Activated T-cell treated with anti-CD3 and anti-CD28 coated beads, Interleukin-2, amount 50 U/mL, for 72 hours (primary cell): ENCODE results near the gene FHIP1B. TPM values are rescaled to one million over a fixed set of nuclear protein-coding genes. Genes with fewer than 3 reads are reported as not detected.

ENCODE experiments used
- ATAC-seq, 2 donors: fragments of 150-1000 bp; cut with Tn5 transposase; replicated peaks in 1 of 2; 2 replicates each; pipeline ENCODE4 v1.10.0; 2021; ENCODE audit warnings: moderate library complexity in 2 of 2, mild to moderate bottlenecking in 1 of 2
- DNase-seq, 2 donors: peaks; one replicate each; pipeline ENCODE4 v3.0.0; 2021 to 2022; ENCODE audit warnings: mixed read lengths in 1 of 2
- H3K27ac Mint-ChIP-seq: one replicate; pipeline ENCODE4 v1.8.0; 2022; ENCODE audit warnings: mild to moderate bottlenecking, moderate library complexity, mixed read lengths
- H3K27me3 Mint-ChIP-seq: one replicate; pipeline ENCODE4 v1.8.0; 2022; ENCODE audit warnings: low read depth, mixed read lengths
- H3K36me3 Mint-ChIP-seq, 2 donors: one replicate each; pipeline ENCODE4 v1.8.0; 2022; ENCODE audit warnings: mixed read lengths in 2 of 2, mild to moderate bottlenecking in 1 of 2; ENCODE audit not compliant: insufficient read depth in 2 of 2
- H3K4me1 Mint-ChIP-seq: one replicate; pipeline ENCODE4 v1.8.0; 2022; ENCODE audit warnings: low read depth, mixed read lengths
- H3K4me3 Mint-ChIP-seq, 2 donors: one replicate each; pipeline ENCODE4 v1.8.0; 2022; ENCODE audit warnings: mild to moderate bottlenecking in 2 of 2, mixed read lengths in 2 of 2, moderate library complexity in 2 of 2
- H3K9me3 Mint-ChIP-seq, 2 donors: one replicate each; pipeline ENCODE4 v1.8.0; 2022; ENCODE audit warnings: mixed read lengths in 2 of 2
- total RNA-seq, 2 donors: library from RNA; stranded (reverse); gene quantifications; one replicate each; pipeline ENCODE4 v1.2.3, GENCODE V29; 2022

Gene FHIP1B
- total RNA-seq, 2 donors from 2014 or later, result 22.8 to 26.8 TPM

GRCh38 chr11:6232899-6233298, 1.5 kb downstream of the FHIP1B start:
- no peak for ATAC-seq
- Mint-ChIP-seq H3K9me3 (no peaks in the 10 kb centered on the region), H3K27ac (no peak overlapping the region)

GRCh38 chr11:6229911-6230310, 4.5 kb downstream of the FHIP1B start:
- Mint-ChIP-seq H3K4me3 (peak overlapping the region in 1 of 2 donors; percentile 36), H3K27ac (peak overlapping the region; percentile 49), H3K36me3 (peaks cover 1 to 8% of the 10 kb centered on the region in 2 donors), H3K27me3 (no peaks in the 10 kb centered on the region), H3K9me3 (no peaks in the 10 kb centered on the region), H3K4me1 (peaks cover 52% of the 10 kb centered on the region)
- DNase-seq (no peak), ATAC-seq (no peak)

More at GRCh38 chr11:6232899-6233298, 1.5 kb downstream of the FHIP1B start:
- Mint-ChIP-seq H3K4me3 (peak overlapping the region; percentile 20 to 70), H3K36me3 (peaks cover 0 to 4% of the 10 kb centered on the region in 2 donors), H3K27me3 (no peaks in the 10 kb centered on the region), H3K4me1 (peaks cover 49% of the 10 kb centered on the region)
- DNase-seq, result no peak

GRCh38 chr11:6228520-6228919, 5.9 kb downstream of the FHIP1B start:
- DNase-seq, result no peak
- Mint-ChIP-seq H3K9me3 (no peaks in the 10 kb centered on the region), H3K27me3 (no peaks in the 10 kb centered on the region), H3K27ac (no peak overlapping the region), H3K36me3 (peaks cover 1 to 9% of the 10 kb centered on the region in 2 donors), H3K4me3 (no peak overlapping the region), H3K4me1 (peaks cover 46% of the 10 kb centered on the region)
- no peak for ATAC-seq

GRCh38 chr11:6225896-6226295, 8.5 kb downstream of the FHIP1B start:
- Mint-ChIP-seq H3K36me3 (peaks cover 7 to 12% of the 10 kb centered on the region in 2 donors), H3K9me3 (no peaks in the 10 kb centered on the region), H3K4me1 (peaks cover 26% of the 10 kb centered on the region), H3K27ac (no peak overlapping the region), H3K27me3 (no peaks in the 10 kb centered on the region), H3K4me3 (no peak overlapping the region)
- ATAC-seq, result no peak
- no peak for DNase-seq

GRCh38 chr11:6225024-6225423, 9.4 kb downstream of the FHIP1B start:
- DNase-seq (no peak), ATAC-seq (no peak)
- no peak overlapping the region for H3K4me3 Mint-ChIP-seq
- H3K36me3 Mint-ChIP-seq, result peaks cover 7 to 12% of the 10 kb centered on the region in 2 donors
- H3K4me1 Mint-ChIP-seq, result peaks cover 21% of the 10 kb centered on the region
- H3K9me3 Mint-ChIP-seq, result no peaks in the 10 kb centered on the region
- H3K27me3 Mint-ChIP-seq, result no peaks in the 10 kb centered on the region
- H3K27ac Mint-ChIP-seq, result no peak overlapping the region

- no peak overlapping the region for H3K4me3 Mint-ChIP-seq
- no peak for DNase-seq
- H3K9me3 Mint-ChIP-seq, result no peaks in the 10 kb centered on the region
- peaks cover 7 to 11% of the 10 kb centered on the region in 2 donors for H3K36me3 Mint-ChIP-seq
- peaks cover 15% of the 10 kb centered on the region for H3K4me1 Mint-ChIP-seq
- no peak overlapping the region for H3K27ac Mint-ChIP-seq
- ATAC-seq, result no peak
- no peaks in the 10 kb centered on the region for H3K27me3 Mint-ChIP-seq
Measured at GRCh38 chr11:6224421-6224820, 10.0 kb downstream of the FHIP1B start.

- Mint-ChIP-seq H3K4me3 (no peak overlapping the region), H3K36me3 (peaks cover 7 to 9% of the 10 kb centered on the region in 2 donors), H3K27me3 (no peaks in the 10 kb centered on the region), H3K4me1 (peaks cover 13% of the 10 kb centered on the region), H3K27ac (no peak overlapping the region), H3K9me3 (no peaks in the 10 kb centered on the region)
- no peak for ATAC-seq
- no peak for DNase-seq
Measured at GRCh38 chr11:6223854-6224253, 10.6 kb downstream of the FHIP1B start.

GRCh38 chr11:6219359-6219758, 15.1 kb downstream of the FHIP1B start:
- no peak for DNase-seq
- Mint-ChIP-seq H3K27me3 (no peaks in the 10 kb centered on the region), H3K36me3 (peaks cover 4 to 9% of the 10 kb centered on the region in 2 donors), H3K4me3 (no peak overlapping the region), H3K4me1 (peaks cover 4% of the 10 kb centered on the region), H3K27ac (no peak overlapping the region), H3K9me3 (no peaks in the 10 kb centered on the region)
- no peak for ATAC-seq

GRCh38 chr11:6217722-6218121, 16.7 kb downstream of the FHIP1B start:
- Mint-ChIP-seq H3K4me3 (no peak overlapping the region), H3K27me3 (no peaks in the 10 kb centered on the region), H3K4me1 (peaks cover 4% of the 10 kb centered on the region), H3K9me3 (no peaks in the 10 kb centered on the region), H3K27ac (no peak overlapping the region), H3K36me3 (peaks cover 4 to 9% of the 10 kb centered on the region in 2 donors)
- no peak for ATAC-seq
- DNase-seq, result no peak

- Mint-ChIP-seq H3K27me3 (no peaks in the 10 kb centered on the region), H3K9me3 (no peaks in the 10 kb centered on the region), H3K4me3 (no peak overlapping the region), H3K27ac (no peak overlapping the region), H3K36me3 (peaks cover 0 to 4% of the 10 kb centered on the region in 2 donors), H3K4me1 (peaks cover 4% of the 10 kb centered on the region)
- no peak for DNase-seq
- no peak for ATAC-seq
Measured at GRCh38 chr11:6216501-6216900, 17.9 kb downstream of the FHIP1B start.

- no peak for ATAC-seq
- Mint-ChIP-seq H3K27ac (no peak overlapping the region), H3K4me1 (no peaks in the 10 kb centered on the region), H3K9me3 (no peaks in the 10 kb centered on the region), H3K27me3 (no peaks in the 10 kb centered on the region), H3K36me3 (peaks cover 0 to 4% of the 10 kb centered on the region in 2 donors), H3K4me3 (no peak overlapping the region)
- no peak for DNase-seq
Measured at GRCh38 chr11:6214530-6214929, 19.9 kb downstream of the FHIP1B start.

GRCh38 chr11:6210274-6210955, 24.0 kb downstream of the FHIP1B start:
- Mint-ChIP-seq H3K9me3 (no peaks in the 10 kb centered on the region), H3K4me1 (no peaks in the 10 kb centered on the region), H3K4me3 (no peak overlapping the region), H3K27ac (no peak overlapping the region), H3K27me3 (no peaks in the 10 kb centered on the region), H3K36me3 (peaks cover 0 to 3% of the 10 kb centered on the region in 2 donors)
- DNase-seq (no peak), ATAC-seq (no peak)

GRCh38 chr11:6209801-6210200, 24.6 kb downstream of the FHIP1B start:
- Mint-ChIP-seq H3K36me3 (peaks cover 0 to 3% of the 10 kb centered on the region in 2 donors), H3K27ac (no peak overlapping the region), H3K9me3 (no peaks in the 10 kb centered on the region), H3K27me3 (no peaks in the 10 kb centered on the region), H3K4me3 (no peak overlapping the region), H3K4me1 (no peaks in the 10 kb centered on the region)
- ATAC-seq, result no peak
- no peak for DNase-seq
